Bronchial epithelial cell (primary cell): ENCODE measurements around the gene OSBPL8. TPM values are rescaled to one million over a fixed set of nuclear protein-coding genes. Genes with fewer than 3 reads are reported as not detected.
"Not testable (repeated sequence)": the region's sequence is repeated elsewhere in the genome, so short reads cannot be mapped to it uniquely, and the experiment has no call there.

Source experiments
- DNase-seq: peaks from one replicate; pipeline ENCODE4 v3.0.0-alpha.2; 2010; ENCODE audit warnings: low read depth
- FAIRE-seq: peaks from 2 replicates; lab custom pipeline; 2011; peaks lifted over from hg19 to GRCh38; lab: Jason Lieb, UNC
- H3K27me3 ChIP-seq: 2 replicates; pipeline ENCODE4 v1.5.1; 2011; ENCODE audit warnings: low read length; ENCODE audit not compliant: control insufficient read depth, insufficient read depth
- H3K36me3 ChIP-seq: 2 replicates; pipeline ENCODE4 v1.5.1; 2011; ENCODE audit warnings: low read length; ENCODE audit not compliant: control insufficient read depth, insufficient read depth
- H3K4me3 ChIP-seq: 2 replicates; pipeline ENCODE4 v1.5.1; 2011; ENCODE audit warnings: mild to moderate bottlenecking, low read depth, low read length, control low read depth
- total RNA-seq: library from RNA; depleted of rRNA; stranded (reverse); fragments of >200 nt; gene quantifications from 2 replicates; pipeline ENCODE4 v1.2.1, GENCODE V29; 2014
- TF ChIP-seq, protein P1 (sequence below): IDR thresholded peaks from 2 replicates; pipeline ENCODE4 v1.5.1; 2011; ENCODE audit warnings: mild to moderate bottlenecking, moderate library complexity, low read length, control low read depth, inconsistent platforms; ENCODE audit not compliant: insufficient read depth, severe bottlenecking

Gene OSBPL8
- total RNA-seq, 1 donor from 2014 or later = 63.7 TPM

DNA sequence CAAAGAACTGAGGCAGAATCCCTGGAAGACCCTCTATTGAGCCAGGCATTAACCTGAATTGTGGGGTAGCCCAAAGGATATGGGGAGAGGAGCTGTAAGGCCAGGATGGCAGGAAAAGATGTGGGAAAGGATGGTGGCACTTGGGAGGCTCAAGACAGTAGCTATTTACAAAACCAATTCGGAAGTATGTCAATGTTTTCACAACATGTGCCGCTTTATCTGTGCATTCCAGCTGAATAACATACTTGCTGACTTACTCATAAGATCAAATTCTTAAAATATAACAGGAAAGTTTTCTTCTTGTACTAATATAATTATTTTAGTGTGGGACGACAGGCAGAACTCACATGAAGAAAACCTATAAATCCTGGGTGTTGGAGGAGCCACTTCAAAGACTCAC is 222.0 kb downstream of the OSBPL8 start:
- TF ChIP-seq, protein P1, sequence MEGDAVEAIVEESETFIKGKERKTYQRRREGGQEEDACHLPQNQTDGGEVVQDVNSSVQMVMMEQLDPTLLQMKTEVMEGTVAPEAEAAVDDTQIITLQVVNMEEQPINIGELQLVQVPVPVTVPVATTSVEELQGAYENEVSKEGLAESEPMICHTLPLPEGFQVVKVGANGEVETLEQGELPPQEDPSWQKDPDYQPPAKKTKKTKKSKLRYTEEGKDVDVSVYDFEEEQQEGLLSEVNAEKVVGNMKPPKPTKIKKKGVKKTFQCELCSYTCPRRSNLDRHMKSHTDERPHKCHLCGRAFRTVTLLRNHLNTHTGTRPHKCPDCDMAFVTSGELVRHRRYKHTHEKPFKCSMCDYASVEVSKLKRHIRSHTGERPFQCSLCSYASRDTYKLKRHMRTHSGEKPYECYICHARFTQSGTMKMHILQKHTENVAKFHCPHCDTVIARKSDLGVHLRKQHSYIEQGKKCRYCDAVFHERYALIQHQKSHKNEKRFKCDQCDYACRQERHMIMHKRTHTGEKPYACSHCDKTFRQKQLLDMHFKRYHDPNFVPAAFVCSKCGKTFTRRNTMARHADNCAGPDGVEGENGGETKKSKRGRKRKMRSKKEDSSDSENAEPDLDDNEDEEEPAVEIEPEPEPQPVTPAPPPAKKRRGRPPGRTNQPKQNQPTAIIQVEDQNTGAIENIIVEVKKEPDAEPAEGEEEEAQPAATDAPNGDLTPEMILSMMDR = no peak
- DNase-seq (no peak), FAIRE-seq (no peak)
- Histone ChIP-seq H3K4me3 (no peak overlapping the region), H3K36me3 (no peaks in the 10 kb centered on the region), H3K27me3 (no peaks in the 10 kb centered on the region)

DNA sequence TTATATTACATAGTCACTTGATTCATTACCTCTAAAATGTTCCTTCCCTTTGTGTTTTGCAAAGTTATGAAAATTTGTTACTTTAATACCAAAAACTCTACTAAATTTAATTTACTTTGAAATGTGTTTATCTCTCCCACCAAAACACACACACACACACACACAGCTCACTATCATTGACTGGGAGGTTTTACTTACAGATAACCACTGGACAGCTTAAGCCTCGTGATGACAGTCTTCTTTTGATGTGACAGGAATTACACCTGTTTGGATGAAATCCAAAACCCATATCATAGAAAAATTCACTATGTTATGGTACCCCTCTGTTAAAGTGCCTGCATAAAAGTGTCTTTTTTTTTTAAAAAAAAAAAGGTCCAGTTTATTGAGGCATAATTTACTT is 227.0 kb downstream of the OSBPL8 start:
- DNase-seq (no peak), FAIRE-seq (no peak)
- H3K36me3 ChIP-seq = no peaks in the 10 kb centered on the region
- TF ChIP-seq, protein P1 = no peak
- H3K4me3 ChIP-seq = no peak overlapping the region
- H3K27me3 ChIP-seq = no peaks in the 10 kb centered on the region

DNA sequence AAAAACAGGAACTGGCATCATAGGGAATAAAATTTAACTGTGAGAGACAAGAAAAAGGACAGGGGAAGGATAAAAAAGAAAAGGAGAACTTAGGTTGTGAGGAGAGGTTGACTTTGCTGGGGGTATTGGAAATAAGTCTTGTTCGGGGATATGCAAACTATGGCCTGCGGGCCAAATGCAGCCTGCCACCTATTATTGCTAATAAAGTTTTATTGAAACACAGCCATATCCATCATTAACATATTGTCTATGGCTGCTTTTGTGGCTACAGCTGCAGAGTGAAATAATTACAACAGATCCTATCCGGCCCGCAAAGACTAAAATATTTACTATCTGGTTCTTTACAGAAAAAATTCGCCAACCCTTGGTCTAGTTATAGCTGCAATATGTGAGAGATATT is 230.0 kb downstream of the OSBPL8 start:
- Histone ChIP-seq H3K4me3 (no peak overlapping the region), H3K36me3 (no peaks in the 10 kb centered on the region), H3K27me3 (no peaks in the 10 kb centered on the region)
- TF ChIP-seq, protein P1 = no peak
- FAIRE-seq (no peak), DNase-seq (no peak)

DNA sequence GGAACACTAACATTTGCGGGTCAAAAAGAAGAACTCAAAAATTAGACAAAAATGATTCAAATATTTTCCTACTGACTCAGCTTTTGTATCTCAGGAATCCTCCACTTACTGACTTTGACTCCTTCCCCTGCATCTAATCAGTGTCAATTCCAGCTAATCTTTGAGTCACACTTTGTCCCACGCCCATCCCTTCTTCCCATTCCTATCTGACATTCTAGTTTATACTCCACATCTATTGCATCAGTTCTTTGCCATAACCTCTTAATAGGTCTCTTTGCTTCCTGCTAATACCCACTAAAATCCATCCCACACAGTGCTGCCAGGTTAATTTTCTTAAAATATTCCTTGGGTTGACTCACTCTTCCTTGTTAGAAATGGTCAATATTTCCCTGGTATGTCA is 230.4 kb downstream of the OSBPL8 start:
- FAIRE-seq (no peak), DNase-seq (peak; percentile 92)
- H3K36me3 ChIP-seq = no peaks in the 10 kb centered on the region
- H3K4me3 ChIP-seq = no peak overlapping the region
- no peaks in the 10 kb centered on the region for H3K27me3 ChIP-seq
- TF ChIP-seq, protein P1 = no peak

DNA sequence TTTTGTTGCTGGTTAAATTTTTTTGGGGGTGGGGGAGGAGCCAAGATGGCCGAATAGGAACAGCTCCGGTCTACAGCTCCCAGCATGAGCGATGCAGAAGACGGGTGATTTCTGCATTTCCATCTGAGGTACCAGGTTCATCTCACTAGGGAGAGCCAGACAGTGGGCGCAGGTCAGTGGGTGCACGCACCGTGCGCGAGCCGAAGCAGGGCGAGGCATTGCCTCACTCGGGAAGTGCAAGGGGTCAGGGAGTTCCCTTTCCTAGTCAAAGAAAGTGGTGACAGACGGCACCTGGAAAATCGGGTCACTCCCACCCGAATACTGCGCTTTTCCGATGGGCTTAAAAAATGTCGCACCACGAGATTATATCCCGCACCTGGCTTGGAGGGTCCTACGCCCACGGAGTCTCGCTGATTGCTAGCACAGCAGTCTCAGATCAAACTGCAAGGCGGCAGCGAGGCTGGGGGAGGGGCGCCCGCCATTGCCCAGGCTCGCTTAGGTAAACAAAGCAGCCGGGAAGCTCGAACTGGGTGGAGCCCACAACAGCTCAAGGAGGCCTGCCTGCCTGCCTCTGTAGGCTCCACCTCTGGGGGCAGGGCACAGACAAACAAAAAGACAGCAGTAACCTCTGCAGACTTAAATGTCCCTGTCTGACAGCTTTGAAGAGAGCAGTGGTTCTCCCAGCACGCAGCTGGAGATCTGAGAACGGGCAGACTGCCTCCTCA is 239.8 kb downstream of the OSBPL8 start:
- H3K36me3 ChIP-seq, FAIRE-seq, DNase-seq, H3K27me3 ChIP-seq: not testable (repeated sequence)
- peak overlapping the region; percentile 21 for H3K4me3 ChIP-seq

DNA sequence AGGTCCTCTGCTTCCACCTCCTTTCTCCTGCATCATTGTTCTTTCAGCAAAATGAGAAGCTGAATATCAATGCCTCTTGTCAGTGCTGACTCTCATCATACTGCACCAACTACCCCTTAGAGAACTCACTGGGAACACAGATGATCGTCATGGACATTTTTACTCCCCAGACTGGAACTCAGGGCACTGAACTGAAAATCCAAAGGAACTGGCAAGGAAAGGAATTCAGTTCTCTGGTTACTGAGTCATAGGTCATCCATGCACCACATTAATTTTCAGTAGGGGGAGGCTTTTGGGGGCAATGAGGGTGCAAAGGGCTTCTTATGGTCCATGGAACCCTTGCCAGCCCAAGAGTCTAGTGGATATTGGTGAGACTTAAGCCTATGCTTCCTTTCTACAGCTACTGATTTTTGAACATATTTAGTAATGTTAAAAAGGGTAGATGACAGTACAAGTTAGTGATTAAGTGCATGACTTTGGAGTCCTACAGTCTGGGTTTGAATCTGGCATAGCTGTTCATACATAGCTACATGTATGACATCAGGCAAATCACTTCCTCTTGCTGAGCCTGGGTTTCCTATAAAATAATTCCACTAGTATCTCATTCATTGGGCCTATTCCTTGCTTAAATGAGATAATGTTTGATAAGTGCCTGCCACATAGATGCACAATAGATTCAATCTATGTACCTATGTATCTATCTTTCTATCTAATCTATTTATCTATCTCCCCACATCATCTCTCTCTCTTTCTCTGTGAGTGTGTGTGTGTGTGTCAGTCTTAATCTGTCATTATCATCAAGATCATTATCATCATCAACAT is 240.6 kb downstream of the OSBPL8 start:
- no peak overlapping the region for H3K4me3 ChIP-seq

More for the DNA sequence above, 240.6 kb downstream of the OSBPL8 start:
- TF ChIP-seq, protein P1 = no peak
- Histone ChIP-seq H3K36me3 (no peaks in the 10 kb centered on the region), H3K27me3 (no peaks in the 10 kb centered on the region)
- FAIRE-seq (no peak), DNase-seq (peak; percentile 61)
